Mononuclear cell (primary cell): ENCODE data around the gene CSRNP3. TPM values are rescaled to one million over a fixed set of nuclear protein-coding genes. Genes with fewer than 3 reads are reported as not detected.

Experiments
- H3K27me3 ChIP-seq: 2 replicates; pipeline ENCODE4 v1.6.0; 2011; ENCODE audit warnings: low read length, control low read depth; ENCODE audit not compliant: insufficient read depth
- H3K4me1 ChIP-seq: 2 replicates; pipeline ENCODE4 v1.5.1; 2011; ENCODE audit warnings: mild to moderate bottlenecking, low read length, control low read depth; ENCODE audit not compliant: insufficient read depth
- H3K4me3 ChIP-seq: 2 replicates; pipeline ENCODE4 v1.5.1; 2011; ENCODE audit warnings: mild to moderate bottlenecking, low read length, moderate library complexity
- H3K9me3 ChIP-seq: 2 replicates; pipeline ENCODE4 v1.5.1; 2011; ENCODE audit warnings: low read depth, mild to moderate bottlenecking, control low read depth, low read length
- total RNA-seq: library from RNA; depleted of rRNA; stranded (reverse); fragments of >200 nt; gene quantifications from one replicate; pipeline ENCODE4 v1.2.3, GENCODE V29; 2012

Gene CSRNP3
- total RNA-seq, 1 donor, result under 0.01 TPM

GRCh38 chr2:165675551-165675968 is 206.1 kb downstream of the CSRNP3 start:
- Histone ChIP-seq H3K4me3 (no peak overlapping the region), H3K9me3 (no peaks in the 10 kb centered on the region), H3K27me3 (no peaks in the 10 kb centered on the region), H3K4me1 (no peaks in the 10 kb centered on the region)

- Histone ChIP-seq H3K27me3 (no peaks in the 10 kb centered on the region), H3K4me1 (no peaks in the 10 kb centered on the region), H3K4me3 (no peak overlapping the region), H3K9me3 (no peaks in the 10 kb centered on the region)
Measured at GRCh38 chr2:165678882-165679281, 209.4 kb downstream of the CSRNP3 start.

- Histone ChIP-seq H3K4me1 (no peaks in the 10 kb centered on the region), H3K9me3 (no peaks in the 10 kb centered on the region), H3K4me3 (no peak overlapping the region), H3K27me3 (no peaks in the 10 kb centered on the region)
Measured at GRCh38 chr2:165679621-165680020, 210.1 kb downstream of the CSRNP3 start.

GRCh38 chr2:165681841-165682240 is 212.3 kb downstream of the CSRNP3 start:
- Histone ChIP-seq H3K4me1 (no peaks in the 10 kb centered on the region), H3K27me3 (no peaks in the 10 kb centered on the region), H3K9me3 (no peaks in the 10 kb centered on the region), H3K4me3 (no peak overlapping the region)

GRCh38 chr2:165682546-165682945 is 213.0 kb downstream of the CSRNP3 start:
- Histone ChIP-seq H3K4me3 (no peak overlapping the region), H3K9me3 (no peaks in the 10 kb centered on the region), H3K27me3 (no peaks in the 10 kb centered on the region), H3K4me1 (no peaks in the 10 kb centered on the region)

- H3K9me3 ChIP-seq, result no peaks in the 10 kb centered on the region
- no peaks in the 10 kb centered on the region for H3K27me3 ChIP-seq
- H3K4me3 ChIP-seq, result no peak overlapping the region
Measured at GRCh38 chr2:165686800-165687199, 217.3 kb downstream of the CSRNP3 start.

GRCh38 chr2:165687426-165688002 is 218.0 kb downstream of the CSRNP3 start:
- no peak overlapping the region for H3K4me3 ChIP-seq
- no peaks in the 10 kb centered on the region for H3K4me1 ChIP-seq
- H3K27me3 ChIP-seq, result no peaks in the 10 kb centered on the region
- H3K9me3 ChIP-seq, result no peaks in the 10 kb centered on the region

More at GRCh38 chr2:165686800-165687199, 217.3 kb downstream of the CSRNP3 start:
- no peaks in the 10 kb centered on the region for H3K4me1 ChIP-seq

GRCh38 chr2:165691615-165692014 is 222.1 kb downstream of the CSRNP3 start:
- Histone ChIP-seq H3K27me3 (no peaks in the 10 kb centered on the region), H3K4me3 (no peak overlapping the region), H3K9me3 (no peaks in the 10 kb centered on the region), H3K4me1 (no peaks in the 10 kb centered on the region)

- Histone ChIP-seq H3K4me3 (no peak overlapping the region), H3K4me1 (no peaks in the 10 kb centered on the region), H3K9me3 (no peaks in the 10 kb centered on the region), H3K27me3 (no peaks in the 10 kb centered on the region)
Measured at GRCh38 chr2:165692906-165693305, 223.4 kb downstream of the CSRNP3 start.

GRCh38 chr2:165693838-165694237 is 224.3 kb downstream of the CSRNP3 start:
- Histone ChIP-seq H3K4me1 (no peaks in the 10 kb centered on the region), H3K27me3 (no peaks in the 10 kb centered on the region), H3K4me3 (no peak overlapping the region), H3K9me3 (no peaks in the 10 kb centered on the region)

GRCh38 chr2:165697748-165698443 is 228.4 kb downstream of the CSRNP3 start:
- Histone ChIP-seq H3K4me3 (no peak overlapping the region), H3K27me3 (no peaks in the 10 kb centered on the region), H3K9me3 (no peaks in the 10 kb centered on the region), H3K4me1 (no peaks in the 10 kb centered on the region)

- no peaks in the 10 kb centered on the region for H3K27me3 ChIP-seq
- H3K4me3 ChIP-seq, result no peak overlapping the region
- H3K9me3 ChIP-seq, result no peaks in the 10 kb centered on the region
- H3K4me1 ChIP-seq, result no peaks in the 10 kb centered on the region
Measured at GRCh38 chr2:165698444-165698884, 229.0 kb downstream of the CSRNP3 start.

- Histone ChIP-seq H3K4me1 (no peaks in the 10 kb centered on the region), H3K27me3 (no peaks in the 10 kb centered on the region), H3K9me3 (no peaks in the 10 kb centered on the region), H3K4me3 (no peak overlapping the region)
Measured at GRCh38 chr2:165699946-165700345, 230.4 kb downstream of the CSRNP3 start.

- Histone ChIP-seq H3K9me3 (no peaks in the 10 kb centered on the region), H3K4me1 (no peaks in the 10 kb centered on the region), H3K4me3 (no peak overlapping the region), H3K27me3 (no peaks in the 10 kb centered on the region)
Measured at GRCh38 chr2:165700531-165700930, 231.0 kb downstream of the CSRNP3 start.

- Histone ChIP-seq H3K27me3 (no peaks in the 10 kb centered on the region), H3K4me1 (no peaks in the 10 kb centered on the region), H3K4me3 (no peak overlapping the region), H3K9me3 (no peaks in the 10 kb centered on the region)
Measured at GRCh38 chr2:165701147-165701546, 231.6 kb downstream of the CSRNP3 start.

- no peak overlapping the region for H3K4me3 ChIP-seq
- no peaks in the 10 kb centered on the region for H3K4me1 ChIP-seq
- H3K9me3 ChIP-seq, result no peaks in the 10 kb centered on the region
- no peaks in the 10 kb centered on the region for H3K27me3 ChIP-seq
Measured at GRCh38 chr2:165706960-165707487, 237.5 kb downstream of the CSRNP3 start.
